ENCODE measurements around the gene MTA2.

The MTA2 gene

DNA sequence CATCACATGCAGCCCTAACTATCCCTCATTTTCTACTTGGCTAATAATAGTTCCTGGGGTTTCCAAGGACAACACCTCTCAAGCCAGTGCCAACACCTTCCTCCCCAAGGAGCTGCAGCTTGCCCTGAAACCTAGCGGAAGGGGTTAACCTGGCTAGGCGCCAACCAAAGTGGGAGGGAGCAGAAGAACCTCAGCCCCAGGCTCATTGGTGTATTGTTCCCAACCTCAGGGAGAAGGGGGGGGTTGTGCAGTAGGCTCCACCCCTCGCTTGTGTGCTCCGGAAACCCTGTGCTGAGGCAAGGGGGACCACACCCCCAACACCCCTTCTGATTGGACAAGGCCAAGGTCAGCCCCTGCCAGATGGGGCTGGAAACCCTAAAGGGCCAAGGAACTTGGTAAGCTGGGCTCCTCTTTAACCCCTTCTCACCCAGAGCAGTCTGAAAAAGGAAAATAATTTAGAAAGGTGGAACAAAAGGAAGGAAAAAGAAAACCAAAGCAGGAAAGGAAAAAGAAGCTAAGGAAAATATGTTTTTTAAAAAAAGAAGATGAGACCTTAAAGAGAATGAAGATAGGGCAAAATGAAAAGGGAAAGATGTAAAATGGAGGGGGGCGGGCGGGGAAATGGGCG is 2.5 kb downstream of the MTA2 start (continued):
- TF ChIP-seq ZNF157 (tag by site-specific recombination; IDR thresholded peaks at IDR 0.05) (no peak), ZNF621 (tag by site-specific recombination; IDR thresholded peaks at IDR 0.05) (no peak), ZNF658 (tag by site-specific recombination; IDR thresholded peaks at IDR 0.05) (no peak), ZNF112 (tag by site-specific recombination; IDR thresholded peaks at IDR 0.05) (no peak), GLIS1 (tag by site-specific recombination; IDR thresholded peaks at IDR 0.05) (0 out of 2 replicates have a peak, but pooled peaks have one; percentile 7), ZNF311 (tag by site-specific recombination; IDR thresholded peaks at IDR 0.05; ENCODE audit: borderline replicate concordance) (no peak), ZNF404 (tag by site-specific recombination; IDR thresholded peaks at IDR 0.05) (no peak), ZNF837 (tag by site-specific recombination; IDR thresholded peaks at IDR 0.05) (no peak), RBAK (tag by site-specific recombination; IDR thresholded peaks at IDR 0.05) (no peak), ZNF121 (tag by site-specific recombination; IDR thresholded peaks at IDR 0.05) (no peak), ZNF529 (tag by site-specific recombination; IDR thresholded peaks at IDR 0.05; ENCODE audit: insufficient replicate concordance) (no peak), ZSCAN16 (tag by site-specific recombination; IDR thresholded peaks at IDR 0.05) (no peak), HOXC10 (CRISPR knock-in tag; IDR thresholded peaks at IDR 0.05) (no peak), SALL2 (tag by site-specific recombination; IDR thresholded peaks at IDR 0.05; ENCODE audit: borderline replicate concordance) (no peak), ZNF664 (tag by site-specific recombination; IDR thresholded peaks at IDR 0.05) (no peak), ZNF146 (tag by site-specific recombination; IDR thresholded peaks at IDR 0.05) (no peak), ZFP41 (tag by site-specific recombination; IDR thresholded peaks at IDR 0.05; ENCODE audit: borderline replicate concordance) (no peak), REPIN1 (tag by site-specific recombination; IDR thresholded peaks at IDR 0.05; ENCODE audit: low read depth) (no peak), ZNF155 (tag by site-specific recombination; IDR thresholded peaks at IDR 0.05) (no peak), KLF1 (tag by site-specific recombination; IDR thresholded peaks at IDR 0.05) (peak; percentile 94), ZNF324 (tag by site-specific recombination; IDR thresholded peaks at IDR 0.05) (no peak), ZNF48 (tag by site-specific recombination; IDR thresholded peaks at IDR 0.05) (no peak), BCL11B (tag by site-specific recombination; IDR thresholded peaks at IDR 0.05; ENCODE audit: low read depth) (no peak)
- TF ChIP-seq, protein P1, sequence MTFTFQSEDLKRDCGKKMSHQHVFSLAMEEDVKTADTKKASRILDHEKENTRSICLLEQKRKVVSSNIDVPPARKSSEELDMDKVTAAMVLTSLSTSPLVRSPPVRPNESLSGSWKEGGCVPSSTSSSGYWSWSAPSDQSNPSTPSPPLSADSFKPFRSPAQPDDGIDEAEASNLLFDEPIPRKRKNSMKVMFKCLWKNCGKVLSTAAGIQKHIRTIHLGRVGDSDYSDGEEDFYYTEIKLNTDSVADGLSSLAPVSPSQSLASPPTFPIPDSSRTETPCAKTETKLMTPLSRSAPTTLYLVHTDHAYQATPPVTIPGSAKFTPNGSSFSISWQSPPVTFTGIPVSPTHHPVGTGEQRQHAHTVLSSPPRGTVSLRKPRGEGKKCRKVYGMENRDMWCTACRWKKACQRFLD (tag by site-specific recombination; IDR thresholded peaks at IDR 0.05), result no peak
- TF ChIP-seq, protein P2, sequence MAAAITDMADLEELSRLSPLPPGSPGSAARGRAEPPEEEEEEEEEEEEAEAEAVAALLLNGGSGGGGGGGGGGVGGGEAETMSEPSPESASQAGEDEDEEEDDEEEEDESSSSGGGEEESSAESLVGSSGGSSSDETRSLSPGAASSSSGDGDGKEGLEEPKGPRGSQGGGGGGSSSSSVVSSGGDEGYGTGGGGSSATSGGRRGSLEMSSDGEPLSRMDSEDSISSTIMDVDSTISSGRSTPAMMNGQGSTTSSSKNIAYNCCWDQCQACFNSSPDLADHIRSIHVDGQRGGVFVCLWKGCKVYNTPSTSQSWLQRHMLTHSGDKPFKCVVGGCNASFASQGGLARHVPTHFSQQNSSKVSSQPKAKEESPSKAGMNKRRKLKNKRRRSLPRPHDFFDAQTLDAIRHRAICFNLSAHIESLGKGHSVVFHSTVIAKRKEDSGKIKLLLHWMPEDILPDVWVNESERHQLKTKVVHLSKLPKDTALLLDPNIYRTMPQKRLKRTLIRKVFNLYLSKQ (tag by site-specific recombination; IDR thresholded peaks at IDR 0.05; ENCODE audit: borderline replicate concordance), result no peak
- TF ChIP-seq, protein P3, sequence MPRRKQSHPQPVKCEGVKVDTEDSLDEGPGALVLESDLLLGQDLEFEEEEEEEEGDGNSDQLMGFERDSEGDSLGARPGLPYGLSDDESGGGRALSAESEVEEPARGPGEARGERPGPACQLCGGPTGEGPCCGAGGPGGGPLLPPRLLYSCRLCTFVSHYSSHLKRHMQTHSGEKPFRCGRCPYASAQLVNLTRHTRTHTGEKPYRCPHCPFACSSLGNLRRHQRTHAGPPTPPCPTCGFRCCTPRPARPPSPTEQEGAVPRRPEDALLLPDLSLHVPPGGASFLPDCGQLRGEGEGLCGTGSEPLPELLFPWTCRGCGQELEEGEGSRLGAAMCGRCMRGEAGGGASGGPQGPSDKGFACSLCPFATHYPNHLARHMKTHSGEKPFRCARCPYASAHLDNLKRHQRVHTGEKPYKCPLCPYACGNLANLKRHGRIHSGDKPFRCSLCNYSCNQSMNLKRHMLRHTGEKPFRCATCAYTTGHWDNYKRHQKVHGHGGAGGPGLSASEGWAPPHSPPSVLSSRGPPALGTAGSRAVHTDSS (tag by site-specific recombination; IDR thresholded peaks at IDR 0.05), result no peak
- TF ChIP-seq, protein P4, sequence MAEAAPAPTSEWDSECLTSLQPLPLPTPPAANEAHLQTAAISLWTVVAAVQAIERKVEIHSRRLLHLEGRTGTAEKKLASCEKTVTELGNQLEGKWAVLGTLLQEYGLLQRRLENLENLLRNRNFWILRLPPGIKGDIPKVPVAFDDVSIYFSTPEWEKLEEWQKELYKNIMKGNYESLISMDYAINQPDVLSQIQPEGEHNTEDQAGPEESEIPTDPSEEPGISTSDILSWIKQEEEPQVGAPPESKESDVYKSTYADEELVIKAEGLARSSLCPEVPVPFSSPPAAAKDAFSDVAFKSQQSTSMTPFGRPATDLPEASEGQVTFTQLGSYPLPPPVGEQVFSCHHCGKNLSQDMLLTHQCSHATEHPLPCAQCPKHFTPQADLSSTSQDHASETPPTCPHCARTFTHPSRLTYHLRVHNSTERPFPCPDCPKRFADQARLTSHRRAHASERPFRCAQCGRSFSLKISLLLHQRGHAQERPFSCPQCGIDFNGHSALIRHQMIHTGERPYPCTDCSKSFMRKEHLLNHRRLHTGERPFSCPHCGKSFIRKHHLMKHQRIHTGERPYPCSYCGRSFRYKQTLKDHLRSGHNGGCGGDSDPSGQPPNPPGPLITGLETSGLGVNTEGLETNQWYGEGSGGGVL (tag by site-specific recombination; IDR thresholded peaks at IDR 0.05), result peak; percentile 58

All from HEK293 (cell line).